Cardiac muscle cell (in vitro differentiated cells and primary cell): ENCODE data around the gene INAVA. TPM values are rescaled to one million over a fixed set of nuclear protein-coding genes. Genes with fewer than 3 reads are reported as not detected.
A peak's percentile ranks its signal among the peaks of the same experiment; 100 is the strongest.

Experiments
- DNase-seq, 2 donors: peaks; one replicate each; pipeline versions ENCODE4 v3.0.0 to v3.0.0-alpha.2; 2010 to 2017; ENCODE audit warnings: low read depth in 1 of 2, low spot score in 1 of 2
- H3K27ac ChIP-seq: fragments of 200-600 bp; sonication (generic); 2 replicates; pipeline ENCODE4 v1.5.1; 2016
- H3K27me3 ChIP-seq: fragments of 200-600 bp; sonication (generic); 2 replicates; pipeline ENCODE4 v1.6.0; 2016; ENCODE audit warnings: control low read depth
- H3K36me3 ChIP-seq: fragments of 200-600 bp; sonication (generic); 2 replicates; pipeline ENCODE4 v1.5.1; 2016; ENCODE audit warnings: control low read depth
- H3K4me1 ChIP-seq: fragments of 200-600 bp; sonication (generic); 2 replicates; pipeline ENCODE4 v1.8.1; 2017; ENCODE audit warnings: low read depth, mild to moderate bottlenecking, mixed run types
- H3K4me3 ChIP-seq: fragments of 200-600 bp; sonication (generic); 2 replicates; pipeline ENCODE4 v1.5.1; 2016; ENCODE audit warnings: mild to moderate bottlenecking
- H3K9me3 ChIP-seq: fragments of 200-600 bp; sonication (generic); 2 replicates; pipeline ENCODE4 v1.5.1; 2017; ENCODE audit warnings: low read depth, mild to moderate bottlenecking, control low read depth
- CTCF ChIP-seq: IDR thresholded peaks from 2 replicates; pipeline ENCODE4 v1.5.1; 2012; ENCODE audit warnings: low read depth, mild to moderate bottlenecking, low read length
- polyA plus RNA-seq: library from polyadenylated mRNA; unstranded; fragments of >200 nt; fragmentation: Nextera tagmentation; extraction: Ambion mirVana; gene quantifications from 2 replicates; pipeline ENCODE4 v1.2.1, GENCODE V29; 2016
- total RNA-seq: library from RNA; depleted of rRNA; stranded (reverse); fragments of >200 nt; gene quantifications from 2 replicates; pipeline ENCODE4 v1.2.3, GENCODE V29; 2016

INAVA gene
- total and polyA plus RNA-seq, 2 experiments from 2014 or later = 7.4 to 37.8 TPM

- no peak for DNase-seq
- H3K27ac ChIP-seq = no peak overlapping the region
- no peak for TF ChIP-seq CTCF
Observed at GRCh38 chr1:200866521-200866920, 28.2 kb upstream of the INAVA start.

GRCh38 chr1:200867018-200867811 is 27.5 kb upstream of the INAVA start:
- no peak for TF ChIP-seq CTCF
- H3K4me3 ChIP-seq = no peak overlapping the region
- no peaks in the 10 kb centered on the region for H3K9me3 ChIP-seq
- no peaks in the 10 kb centered on the region for H3K4me1 ChIP-seq
- peak; percentile 26 to 38 for DNase-seq
- H3K27ac ChIP-seq = no peak overlapping the region
- H3K36me3 ChIP-seq = peaks cover 12% of the 10 kb centered on the region
- H3K27me3 ChIP-seq = no peaks in the 10 kb centered on the region

More at GRCh38 chr1:200866521-200866920, 28.2 kb upstream of the INAVA start:
- Histone ChIP-seq H3K27me3 (no peaks in the 10 kb centered on the region), H3K9me3 (no peaks in the 10 kb centered on the region), H3K4me1 (no peaks in the 10 kb centered on the region), H3K36me3 (peaks cover 12% of the 10 kb centered on the region), H3K4me3 (no peak overlapping the region)

GRCh38 chr1:200869376-200869752 is 25.3 kb upstream of the INAVA start:
- no peaks in the 10 kb centered on the region for H3K4me1 ChIP-seq
- H3K27me3 ChIP-seq = no peaks in the 10 kb centered on the region
- no peak overlapping the region for H3K27ac ChIP-seq
- H3K9me3 ChIP-seq = no peaks in the 10 kb centered on the region
- H3K36me3 ChIP-seq = no peaks in the 10 kb centered on the region
- no peak for DNase-seq
- TF ChIP-seq CTCF = no peak
- no peak overlapping the region for H3K4me3 ChIP-seq

GRCh38 chr1:200869753-200870391 is 24.8 kb upstream of the INAVA start:
- H3K4me3 ChIP-seq = no peak overlapping the region
- no peaks in the 10 kb centered on the region for H3K9me3 ChIP-seq
- no peak for TF ChIP-seq CTCF
- H3K27me3 ChIP-seq = no peaks in the 10 kb centered on the region
- no peak for DNase-seq
- no peaks in the 10 kb centered on the region for H3K36me3 ChIP-seq
- H3K27ac ChIP-seq = no peak overlapping the region
- H3K4me1 ChIP-seq = no peaks in the 10 kb centered on the region

- TF ChIP-seq CTCF = no peak
- H3K4me3 ChIP-seq = no peak within 1 kb of the TSS
- H3K27me3 ChIP-seq = no peaks in the 10 kb centered on the region
- H3K9me3 ChIP-seq = no peaks in the 10 kb centered on the region
- H3K4me1 ChIP-seq = no peaks in the 10 kb centered on the region
- H3K36me3 ChIP-seq = no peaks in the 10 kb centered on the region
- no peak within 1 kb of the TSS for H3K27ac ChIP-seq
- DNase-seq = no peak
Observed at GRCh38 chr1:200872446-200873115, 22.1 kb upstream of the INAVA start, which contains the start of gene GPR25. Gene GPR25, plus strand, starts transcription at chr1:200872981. Its CDS starts 57 bp downstream, at chr1:200873038.
